GM19328 (cell line): Measurements from ENCODE around the gene BGN.

ENCODE experiments used
- ATAC-seq: cut with Tn5 transposase; IDR thresholded peaks from one replicate; pipeline ENCODE4 v1.9.1; 2021; ENCODE audit warnings: mild to moderate bottlenecking, moderate library complexity; ENCODE audit not compliant: unreplicated experiment

The BGN gene

GRCh38 chrX:153524234-153524633 lies 29.5 kb downstream of the BGN start:
- ATAC-seq, result no peak

DNA sequence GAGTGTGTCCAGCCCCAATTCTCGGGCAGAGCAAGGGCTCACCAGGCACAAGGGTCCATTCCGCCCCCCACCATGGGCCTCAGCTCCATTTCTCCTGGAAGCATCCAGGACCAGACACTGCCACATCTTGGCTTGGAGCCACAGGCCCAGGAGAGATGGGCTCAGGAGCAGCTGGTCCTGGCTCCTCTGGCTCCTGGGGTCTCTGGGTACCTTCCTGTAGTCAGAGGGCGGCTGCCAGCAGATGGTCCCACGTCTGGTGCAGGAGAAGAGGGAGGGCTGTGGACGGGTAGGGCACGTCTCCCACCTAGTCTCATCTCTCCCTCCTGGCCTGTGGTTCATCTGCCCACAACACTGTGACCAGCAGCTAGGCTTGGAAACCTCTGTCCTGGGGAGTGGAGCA lies 30.7 kb downstream of the BGN start:
- no peak for ATAC-seq

DNA sequence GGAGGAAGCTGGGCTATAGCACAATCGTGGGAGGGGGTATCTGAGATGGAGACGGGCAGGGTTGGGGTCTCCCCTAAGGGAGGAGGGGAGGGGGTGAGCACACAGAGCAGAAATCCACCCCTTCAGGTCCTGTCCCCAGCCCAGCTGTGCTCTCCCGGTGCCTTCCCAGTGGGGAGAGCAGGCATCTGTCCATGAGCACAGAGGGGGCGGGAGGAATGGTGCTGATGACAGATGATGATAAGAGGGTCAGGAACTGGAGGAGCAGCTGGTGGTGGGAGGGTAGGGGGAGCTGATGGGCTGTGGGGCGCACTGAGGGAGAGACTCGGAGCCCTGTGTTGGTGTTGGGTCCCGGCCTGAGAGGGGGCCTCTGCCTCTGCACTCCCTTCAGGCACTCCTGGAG lies 31.3 kb downstream of the BGN start:
- ATAC-seq, result no peak

DNA sequence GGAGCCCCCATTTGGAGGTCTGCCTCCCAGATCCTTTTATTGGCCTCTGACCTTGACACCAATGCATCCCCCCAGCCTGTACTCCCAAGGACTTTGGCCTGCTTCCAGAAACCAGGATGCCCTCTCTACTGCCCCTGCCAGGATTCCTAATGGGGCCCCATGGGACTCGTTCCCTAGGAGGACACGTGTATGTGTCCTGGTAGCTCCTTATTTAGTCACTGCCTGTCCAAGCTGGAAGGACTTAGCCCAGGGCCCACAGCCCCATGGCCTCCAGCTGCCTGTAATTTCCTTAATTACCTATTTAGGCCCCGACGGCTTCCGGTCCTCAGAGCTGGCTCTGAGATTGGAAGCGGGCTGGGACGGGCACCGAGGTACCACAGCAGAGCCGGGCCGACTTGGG lies 32.0 kb downstream of the BGN start:
- no peak for ATAC-seq

GRCh38 chrX:153527208-153527607 lies 32.4 kb downstream of the BGN start:
- ATAC-seq, result no peak

DNA sequence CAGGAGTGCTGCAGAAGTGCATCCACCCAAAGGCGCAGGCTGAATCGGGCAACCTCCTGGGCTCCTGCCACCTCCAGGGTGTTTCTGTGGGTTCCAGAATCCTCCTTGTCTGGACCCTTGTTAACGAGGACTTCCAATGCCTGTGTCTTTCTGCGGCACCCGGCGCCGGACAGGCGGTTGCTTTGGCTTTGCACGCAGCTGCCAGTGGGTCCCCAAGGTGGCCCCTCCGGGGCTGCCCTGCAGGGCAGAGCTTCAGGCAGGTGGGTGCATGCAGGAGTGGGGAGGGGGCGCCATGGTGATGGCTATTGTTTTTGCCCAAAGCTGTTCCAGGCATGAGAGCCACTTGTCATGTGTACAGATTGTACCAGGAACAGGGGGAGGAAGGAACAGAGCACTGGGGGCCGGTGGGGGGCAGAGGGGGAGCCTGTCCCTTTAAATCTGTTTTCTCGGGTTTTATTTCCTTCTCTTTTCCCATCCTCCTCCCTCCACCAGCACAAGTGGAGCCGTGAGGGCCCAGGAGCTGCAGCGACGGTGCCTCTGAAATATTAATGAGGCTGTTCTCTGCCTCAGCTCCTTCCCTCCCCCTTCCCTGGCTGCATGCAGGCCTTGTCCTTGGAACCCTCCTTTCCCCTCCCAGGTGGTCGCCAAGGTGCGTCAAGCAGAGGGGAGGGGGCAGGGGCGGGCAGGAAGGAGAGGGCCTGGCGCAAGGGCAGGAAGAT lies 35.8 kb downstream of the BGN start:
- ATAC-seq, result no peak

DNA sequence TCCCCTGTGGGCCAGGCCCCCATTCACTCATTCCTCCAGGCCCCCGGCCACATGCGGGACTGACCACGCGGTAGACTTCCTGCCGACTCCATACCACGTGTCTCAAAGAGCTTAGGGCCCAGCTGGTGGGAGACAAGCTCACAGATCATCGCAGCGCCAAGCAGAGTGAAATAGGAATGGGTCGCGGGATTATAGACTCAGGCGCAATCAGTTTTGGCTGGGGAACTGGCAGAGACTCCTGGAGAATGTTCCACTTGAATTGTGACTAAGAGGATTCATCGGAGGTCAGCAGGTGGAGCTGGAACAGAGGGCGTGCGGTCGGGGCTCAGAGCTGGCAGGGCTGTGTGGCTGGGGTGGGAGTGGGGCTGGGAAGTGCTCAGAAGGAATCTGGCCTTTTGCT lies 38.3 kb downstream of the BGN start:
- no peak for ATAC-seq

GRCh38 chrX:153537080-153537479 lies 42.3 kb downstream of the BGN start:
- no peak for ATAC-seq

DNA sequence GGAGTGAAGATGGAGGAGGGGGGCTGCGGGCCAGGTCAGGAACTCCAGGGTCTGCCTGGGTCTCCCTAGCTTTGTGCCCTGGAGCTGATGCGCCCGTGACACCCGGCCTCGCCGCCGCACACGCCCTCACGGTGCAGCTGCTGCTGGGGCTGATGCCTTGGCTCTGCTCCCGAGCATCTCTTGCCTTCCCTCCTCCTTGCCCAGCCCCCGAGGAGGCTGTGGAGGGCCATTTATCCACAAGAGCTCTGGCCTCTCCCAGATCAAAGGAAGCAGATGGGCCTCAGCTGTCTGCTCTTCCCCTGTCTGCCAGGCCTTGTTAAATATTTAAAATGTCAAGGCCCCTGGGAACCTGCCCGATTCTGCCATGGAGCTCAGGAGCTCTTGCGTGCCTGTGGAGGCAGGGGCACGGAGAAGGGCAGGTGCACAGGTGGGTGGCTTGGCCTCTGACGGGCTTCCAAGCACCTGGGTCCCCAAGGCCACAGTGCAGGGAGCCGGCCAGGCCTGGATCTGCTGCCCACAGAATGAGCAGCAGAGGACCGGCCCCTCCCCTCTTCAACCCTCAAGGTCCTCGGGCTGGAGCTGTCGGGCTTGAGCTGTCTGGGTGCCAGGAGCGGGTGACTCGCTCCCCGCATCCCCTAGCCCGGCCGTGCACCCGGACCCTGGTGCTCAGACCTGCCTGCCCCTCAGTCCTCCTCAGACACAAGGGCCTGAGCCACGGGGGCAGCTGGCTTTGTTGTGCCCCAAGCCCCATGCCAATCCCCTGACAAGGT lies 42.9 kb downstream of the BGN start:
- ATAC-seq, result no peak

DNA sequence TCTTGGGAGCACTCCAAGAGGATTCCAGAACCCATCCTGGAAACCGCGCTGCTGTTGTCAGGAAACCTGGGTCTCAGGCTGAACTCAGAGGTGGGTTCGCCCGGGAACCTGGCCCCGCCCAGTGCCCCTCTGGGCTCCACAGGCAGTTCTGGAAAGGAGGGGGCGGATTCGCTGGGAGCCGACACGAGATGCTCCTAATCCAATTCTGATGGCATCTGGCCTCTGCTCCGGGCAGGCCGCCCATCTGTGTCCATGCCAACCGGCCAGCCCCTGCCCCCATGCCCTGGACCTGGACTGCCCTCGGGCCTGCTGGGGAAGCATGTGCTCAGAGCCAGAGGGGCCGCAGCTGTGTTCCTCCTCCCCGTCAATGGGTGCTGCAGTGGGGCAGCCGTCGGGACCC lies 43.6 kb downstream of the BGN start:
- no peak for ATAC-seq

DNA sequence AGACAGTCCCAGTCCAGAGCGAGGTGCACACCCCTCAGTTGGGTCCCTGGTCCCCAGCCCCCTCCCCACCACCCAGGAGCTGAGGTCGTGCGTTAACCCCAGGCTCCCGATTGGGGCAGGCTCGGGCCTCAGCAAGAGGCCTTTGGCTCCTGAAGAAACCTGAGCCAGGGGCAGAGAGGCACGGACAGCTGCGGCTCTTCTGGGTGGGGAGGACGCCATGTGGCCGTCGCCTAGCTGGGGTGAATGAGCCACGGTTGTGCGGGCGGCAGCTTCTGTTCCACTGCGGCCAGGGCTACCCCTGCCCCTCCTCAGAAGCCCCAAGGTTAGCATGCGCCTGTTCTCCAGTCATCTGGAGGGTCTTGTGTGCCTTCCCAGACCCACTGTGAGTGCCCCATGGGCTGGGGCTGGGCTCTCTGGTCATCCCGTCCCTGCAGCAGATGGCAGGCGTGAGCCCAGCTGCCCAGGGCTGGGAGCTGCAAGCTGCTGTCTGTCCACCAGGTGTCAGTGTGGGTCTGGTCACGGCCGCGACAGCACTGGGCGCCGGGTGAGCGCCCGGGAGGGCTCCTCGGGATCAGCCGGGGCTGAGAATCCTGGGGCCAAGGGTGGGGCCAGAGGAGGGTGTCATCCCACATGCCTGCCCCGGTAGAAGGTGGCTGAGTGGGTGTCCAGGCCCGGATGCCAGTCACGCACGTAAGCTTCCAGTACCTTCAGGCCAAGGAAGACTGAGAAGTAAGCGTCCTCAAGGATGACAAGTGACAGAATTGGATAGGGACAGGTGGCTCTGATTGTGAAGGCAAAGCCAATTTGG lies 44.6 kb downstream of the BGN start:
- peak; percentile 74 for ATAC-seq

DNA sequence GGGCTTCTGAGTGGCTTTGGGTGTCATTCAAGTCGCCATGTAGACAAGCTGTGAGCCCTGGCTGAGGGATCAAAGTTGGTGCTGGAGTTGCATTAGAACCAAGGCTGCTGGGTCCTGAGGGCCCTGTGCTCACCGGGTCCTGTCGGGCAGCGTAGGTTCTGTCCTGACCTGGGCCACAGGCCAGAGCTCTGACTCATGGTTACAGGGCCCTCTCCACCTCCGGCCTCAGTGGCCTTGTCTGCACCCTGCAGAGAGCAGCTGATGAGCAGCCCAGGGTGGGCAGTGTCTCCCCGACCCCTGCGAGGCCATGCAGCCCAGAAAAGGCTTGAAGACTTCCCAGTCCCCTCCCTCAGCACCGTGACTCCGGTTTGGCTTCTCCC lies 45.2 kb downstream of the BGN start:
- ATAC-seq, result no peak

- no peak for ATAC-seq
Measured at GRCh38 chrX:153544727-153545126, 49.9 kb downstream of the BGN start.

- no peak for ATAC-seq
Measured at GRCh38 chrX:153546386-153546785, 51.6 kb downstream of the BGN start.

- ATAC-seq, result no peak
Measured at GRCh38 chrX:153547195-153547594, 52.4 kb downstream of the BGN start.

GRCh38 chrX:153549231-153549630 lies 54.5 kb downstream of the BGN start:
- no peak for ATAC-seq

DNA sequence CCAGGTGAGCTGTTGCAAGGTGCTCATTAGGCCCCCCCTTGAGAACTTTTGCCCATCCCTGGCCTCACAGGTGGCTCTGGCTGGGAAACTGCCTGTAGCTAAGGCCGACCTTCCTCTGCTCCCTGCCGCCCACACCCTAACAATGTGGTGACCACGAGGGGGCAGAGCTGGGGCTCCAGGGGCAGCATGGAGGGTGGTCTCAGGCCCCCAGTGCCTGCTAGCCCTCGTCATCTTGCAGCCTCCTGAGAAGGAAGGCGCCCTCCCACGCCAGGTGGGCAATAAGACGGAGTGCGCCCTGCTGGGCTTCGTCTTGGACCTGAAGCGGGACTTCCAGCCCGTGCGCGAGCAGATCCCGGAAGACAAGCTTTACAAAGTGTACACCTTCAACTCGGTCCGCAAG lies 55.0 kb downstream of the BGN start:
- no peak for ATAC-seq

DNA sequence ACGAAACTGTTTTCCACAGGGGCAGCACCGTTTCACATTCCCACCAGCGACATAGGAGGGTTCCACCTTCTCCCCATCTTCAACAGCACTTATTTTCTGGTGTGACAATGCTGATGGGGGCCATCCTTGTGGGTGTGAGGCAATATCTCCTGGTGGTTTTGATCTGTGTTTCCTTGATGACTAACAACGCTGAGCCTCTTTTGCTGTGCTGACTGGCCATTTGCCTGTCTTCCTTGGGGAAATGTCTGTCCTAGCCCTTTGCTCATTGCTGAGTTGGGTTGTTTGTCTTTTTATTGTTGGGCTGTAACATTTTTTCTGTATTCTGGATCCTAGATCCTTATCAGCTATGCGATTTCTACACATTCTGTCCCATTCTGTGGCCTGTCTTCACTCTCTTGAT lies 56.4 kb downstream of the BGN start:
- ATAC-seq, result no peak

DNA sequence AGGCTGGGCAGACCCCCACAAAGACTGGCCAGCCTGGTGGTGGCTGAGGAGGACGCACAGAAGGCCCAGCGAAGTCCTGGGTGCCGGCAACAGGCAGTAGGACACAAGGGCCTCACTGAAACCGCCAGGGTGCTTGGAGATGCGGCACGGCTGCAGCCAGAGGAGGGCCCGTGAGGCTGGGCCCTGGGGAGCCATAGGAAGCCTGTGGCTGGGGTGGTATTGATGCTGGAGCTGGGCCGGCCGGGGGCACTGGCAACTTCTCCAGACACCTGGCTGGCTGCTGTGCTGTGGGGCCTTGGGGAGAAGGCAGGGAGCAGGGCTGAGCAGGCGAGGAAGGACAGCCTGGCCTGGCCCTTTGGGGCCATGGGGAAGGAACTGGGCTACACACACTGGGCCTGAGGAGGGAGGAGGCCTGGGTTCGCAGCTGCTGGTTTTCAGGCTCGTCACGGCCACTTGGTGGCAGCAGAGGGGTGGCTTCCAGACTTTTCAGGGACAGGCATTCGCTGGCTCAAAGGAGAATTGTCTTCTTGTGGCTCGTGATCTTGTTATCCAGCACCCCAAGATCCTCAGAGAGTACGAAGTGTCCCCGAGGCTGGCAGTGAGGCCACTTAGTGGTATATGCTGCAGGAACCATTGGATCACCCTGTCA lies 59.9 kb downstream of the BGN start:
- no peak for ATAC-seq

DNA sequence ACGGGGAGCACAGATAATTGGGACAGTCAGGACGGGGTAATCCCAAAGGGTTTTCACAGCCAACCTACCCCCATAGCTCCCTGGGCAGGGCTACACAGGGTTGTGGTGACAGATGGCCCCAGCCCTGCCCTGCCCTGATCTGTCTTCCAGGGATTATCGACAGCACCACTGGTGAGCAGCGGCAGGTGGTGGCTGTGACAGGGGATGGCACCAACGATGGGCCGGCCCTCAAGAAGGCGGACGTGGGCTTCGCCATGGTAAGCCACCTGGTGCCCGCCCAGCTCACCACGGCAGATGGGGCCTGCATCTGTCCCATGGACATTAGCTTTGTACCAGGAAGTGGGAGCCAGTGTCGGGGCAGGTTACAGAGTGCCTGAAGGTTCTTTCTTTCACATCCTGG lies 62.0 kb downstream of the BGN start:
- ATAC-seq, result no peak

GRCh38 chrX:153557618-153558355 lies 63.0 kb downstream of the BGN start:
- no peak for ATAC-seq
